Loucy (cell line): Measurements from ENCODE around the gene CACFD1.

Experiments used
- H2AFZ ChIP-seq: fragments of 200-600 bp; sonication (generic); 2 replicates; pipeline ENCODE4 v1.6.0; 2016; ENCODE audit warnings: antibody characterized with exemption, mild to moderate bottlenecking, low read length, moderate library complexity
- H3F3A ChIP-seq: fragments of 200-600 bp; 2 replicates; pipeline ENCODE4 v1.6.0; 2016; ENCODE audit warnings: antibody characterized with exemption, low read depth, mild to moderate bottlenecking
- H3K27me3 ChIP-seq: fragments of 200-600 bp; sonication (generic); 2 replicates; pipeline ENCODE4 v1.6.1; 2014; ENCODE audit warnings: low read length, mild to moderate bottlenecking; ENCODE audit not compliant: insufficient read depth, poor library complexity, severe bottlenecking
- H3K36me3 ChIP-seq: fragments of 200-600 bp; sonication (generic); 2 replicates; pipeline ENCODE4 v1.6.1; 2016; ENCODE audit warnings: low read length; ENCODE audit not compliant: insufficient read depth
- H3K4me1 ChIP-seq: fragments of 200-600 bp; sonication (generic); 2 replicates; pipeline ENCODE4 v1.5.1; 2014; ENCODE audit warnings: low read length, mild to moderate bottlenecking; ENCODE audit not compliant: insufficient read depth, poor library complexity, severe bottlenecking
- H3K4me2 ChIP-seq: fragments of 200-600 bp; sonication (generic); 2 replicates; pipeline ENCODE4 v1.6.0; 2014; ENCODE audit warnings: antibody characterized with exemption, low read length, low read depth, mild to moderate bottlenecking; ENCODE audit not compliant: poor library complexity, severe bottlenecking
- H3K4me3 ChIP-seq: fragments of 200-600 bp; sonication (generic); 2 replicates; pipeline ENCODE4 v1.5.1; 2014; ENCODE audit warnings: low read length, mild to moderate bottlenecking, mixed read lengths; ENCODE audit not compliant: poor library complexity, severe bottlenecking
- H3K79me2 ChIP-seq: fragments of 200-600 bp; sonication (generic); 2 replicates; pipeline ENCODE4 v1.6.1; 2014; ENCODE audit warnings: low read length; ENCODE audit not compliant: insufficient read depth
- H3K9ac ChIP-seq: fragments of 200-600 bp; sonication (generic); 2 replicates; pipeline ENCODE4 v1.6.0; 2014; ENCODE audit warnings: mild to moderate bottlenecking, low read depth, low read length, moderate library complexity; ENCODE audit not compliant: poor library complexity, severe bottlenecking
- H3K9me2 ChIP-seq: fragments of 200-600 bp; sonication (generic); replicated peaks from 2 replicates; pipeline ENCODE4 v1.6.1; 2016; ENCODE audit warnings: low read depth, low read length, mixed read lengths
- H3K9me3 ChIP-seq: fragments of 200-600 bp; sonication (generic); 2 replicates; pipeline ENCODE4 v1.6.1; 2014; ENCODE audit warnings: mild to moderate bottlenecking, antibody characterized with exemption, low read length, low read depth; ENCODE audit not compliant: insufficient read depth
- H4K20me1 ChIP-seq: fragments of 200-600 bp; sonication (generic); 2 replicates; pipeline ENCODE4 v1.6.0; 2014; ENCODE audit warnings: antibody characterized with exemption, low read length, mild to moderate bottlenecking; ENCODE audit not compliant: insufficient read depth, poor library complexity, severe bottlenecking
- CTCF ChIP-seq: fragments of 200-600 bp; sonication (generic); conservative IDR thresholded peaks from 2 replicates; pipeline ENCODE4 v1.5.1; 2014; ENCODE audit warnings: mild to moderate bottlenecking, antibody characterized with exemption, low read length
- EZH2phosphoT487 ChIP-seq: fragments of 200-600 bp; IDR thresholded peaks from 2 replicates; pipeline ENCODE4 v1.6.1; 2018; ENCODE audit warnings: antibody characterized with exemption, mild to moderate bottlenecking, moderate library complexity, borderline replicate concordance

Gene CACFD1

DNA sequence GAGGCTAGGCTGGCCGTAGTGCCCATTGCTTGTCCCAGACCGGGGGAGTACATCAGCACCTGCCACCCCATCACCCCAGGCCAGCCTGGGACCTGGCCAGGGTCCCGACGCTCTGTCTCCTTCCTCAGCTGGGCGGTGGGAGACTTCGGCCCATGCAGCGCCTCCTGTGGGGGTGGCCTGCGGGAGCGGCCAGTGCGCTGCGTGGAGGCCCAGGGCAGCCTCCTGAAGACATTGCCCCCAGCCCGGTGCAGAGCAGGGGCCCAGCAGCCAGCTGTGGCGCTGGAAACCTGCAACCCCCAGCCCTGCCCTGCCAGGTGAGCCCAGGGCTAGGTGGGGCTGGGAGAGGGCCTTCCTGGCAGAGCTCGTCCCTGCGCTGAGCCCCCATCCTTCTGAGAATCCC lies 16.5 kb upstream of the CACFD1 start:
- no peak overlapping the region for H3K4me2 ChIP-seq
- peaks cover 6% of the 10 kb centered on the region for H3K4me1 ChIP-seq
- H3K79me2 ChIP-seq: no peaks in the 10 kb centered on the region
- TF ChIP-seq CTCF (no peak), EZH2phosphoT487 (no peak)
- no peak overlapping the region for H3K9ac ChIP-seq
- no peak overlapping the region for H2AFZ ChIP-seq
- no peaks in the 10 kb centered on the region for H3K9me3 ChIP-seq
- no peak overlapping the region for H3K4me3 ChIP-seq
- no peaks in the 10 kb centered on the region for H3K9me2 ChIP-seq
- H4K20me1 ChIP-seq: no peaks in the 10 kb centered on the region
- no peaks in the 10 kb centered on the region for H3K36me3 ChIP-seq
- H3K27me3 ChIP-seq: no peaks in the 10 kb centered on the region
- no peaks in the 10 kb centered on the region for H3F3A ChIP-seq

DNA sequence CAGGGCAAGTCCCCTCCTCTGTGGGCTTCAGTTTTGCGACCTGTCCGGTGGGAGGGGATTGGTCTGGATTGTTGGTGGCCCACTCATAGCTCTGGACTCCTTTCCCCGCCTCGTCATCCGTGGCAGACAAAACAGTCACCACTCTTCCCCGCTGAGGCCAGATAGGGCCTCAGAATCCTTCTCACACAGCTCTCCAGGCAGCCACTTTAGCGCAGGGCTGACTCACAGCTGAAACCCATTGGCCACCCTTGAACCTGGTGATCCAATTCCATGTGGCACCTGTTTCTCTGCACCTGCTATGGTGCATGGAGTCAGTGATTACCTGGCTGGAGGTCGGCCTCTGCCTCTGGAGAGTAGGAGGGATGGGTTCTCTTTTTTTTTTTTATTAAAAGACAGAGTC lies 15.8 kb upstream of the CACFD1 start:
- H3K9ac ChIP-seq: no peak overlapping the region

GRCh38 chr9:133445293-133445969 lies 14.3 kb upstream of the CACFD1 start:
- Histone ChIP-seq H3K9ac (no peak overlapping the region), H3K4me3 (no peak overlapping the region)

More for the DNA sequence above, 15.8 kb upstream of the CACFD1 start:
- Histone ChIP-seq H3K9me3 (no peaks in the 10 kb centered on the region), H3K79me2 (no peaks in the 10 kb centered on the region), H3K9me2 (no peaks in the 10 kb centered on the region), H3K4me1 (peaks cover 6% of the 10 kb centered on the region), H3F3A (no peaks in the 10 kb centered on the region), H3K27me3 (no peaks in the 10 kb centered on the region), H2AFZ (no peak overlapping the region), H3K36me3 (no peaks in the 10 kb centered on the region), H3K4me2 (no peak overlapping the region), H4K20me1 (no peaks in the 10 kb centered on the region), H3K4me3 (no peak overlapping the region)
- TF ChIP-seq CTCF (no peak), EZH2phosphoT487 (no peak)

More at GRCh38 chr9:133445293-133445969, 14.3 kb upstream of the CACFD1 start:
- H3K79me2 ChIP-seq: no peaks in the 10 kb centered on the region
- peaks cover 6% of the 10 kb centered on the region for H3K4me1 ChIP-seq
- H4K20me1 ChIP-seq: no peaks in the 10 kb centered on the region
- no peak overlapping the region for H3K4me2 ChIP-seq
- H3K36me3 ChIP-seq: no peaks in the 10 kb centered on the region
- no peaks in the 10 kb centered on the region for H3K9me3 ChIP-seq
- H3F3A ChIP-seq: no peaks in the 10 kb centered on the region
- TF ChIP-seq EZH2phosphoT487 (no peak), CTCF (no peak)
- no peaks in the 10 kb centered on the region for H3K9me2 ChIP-seq
- no peak overlapping the region for H2AFZ ChIP-seq
- no peaks in the 10 kb centered on the region for H3K27me3 ChIP-seq
